Measurements from ENCODE around the gene TNFRSF19. TPM values are rescaled to one million over a fixed set of nuclear protein-coding genes. Genes with fewer than 3 reads are reported as not detected.

TNFRSF19 gene
- total and polyA plus RNA-seq, 2 of the 13 experiments (the other 11 are each of a cell fraction or from before 2014, with no cell fraction given), result 75.3 to 77.7 TPM

DNA sequence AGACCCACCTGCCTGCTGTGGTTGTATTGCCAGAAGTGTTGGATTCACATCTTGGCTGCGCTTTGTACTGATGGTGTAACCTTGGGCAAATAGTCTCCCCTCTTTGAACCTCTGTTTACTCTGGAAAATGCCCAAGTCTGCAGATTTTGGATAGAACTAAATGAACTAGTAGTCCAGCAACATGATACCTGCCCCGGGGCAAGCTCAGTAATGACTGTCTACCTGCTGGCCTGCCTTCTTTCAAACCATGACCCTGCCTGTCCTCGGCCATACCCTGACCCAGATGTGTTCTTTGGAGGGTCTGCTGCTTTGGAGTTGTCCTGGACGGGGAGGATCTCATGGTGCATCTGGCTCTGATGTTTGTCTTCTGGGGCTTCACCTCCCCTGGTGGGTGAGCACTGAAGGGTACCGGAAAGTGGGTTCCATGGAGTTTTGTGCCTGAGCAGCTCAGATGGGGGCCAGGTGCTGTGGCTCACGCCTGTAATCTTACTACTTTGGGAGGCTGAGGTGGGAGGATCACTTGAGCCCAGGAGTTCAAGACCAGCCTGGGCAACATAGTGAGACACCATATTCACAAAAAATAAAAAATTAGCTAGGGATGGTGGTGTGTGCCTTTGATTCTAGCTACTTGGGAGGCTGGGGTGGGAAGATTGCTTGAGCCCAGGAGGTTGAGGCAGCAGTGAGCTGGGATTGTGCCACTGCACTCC is 59.5 kb downstream of the TNFRSF19 start (continued):
- no peak for TF ChIP-seq ZNF382 (CRISPR knock-in tag; IDR thresholded peaks at IDR 0.05; ENCODE audit: borderline replicate concordance)
- TF ChIP-seq ZNF878 (CRISPR knock-in tag; IDR thresholded peaks at IDR 0.05), result no peak
- TF ChIP-seq, protein P1, sequence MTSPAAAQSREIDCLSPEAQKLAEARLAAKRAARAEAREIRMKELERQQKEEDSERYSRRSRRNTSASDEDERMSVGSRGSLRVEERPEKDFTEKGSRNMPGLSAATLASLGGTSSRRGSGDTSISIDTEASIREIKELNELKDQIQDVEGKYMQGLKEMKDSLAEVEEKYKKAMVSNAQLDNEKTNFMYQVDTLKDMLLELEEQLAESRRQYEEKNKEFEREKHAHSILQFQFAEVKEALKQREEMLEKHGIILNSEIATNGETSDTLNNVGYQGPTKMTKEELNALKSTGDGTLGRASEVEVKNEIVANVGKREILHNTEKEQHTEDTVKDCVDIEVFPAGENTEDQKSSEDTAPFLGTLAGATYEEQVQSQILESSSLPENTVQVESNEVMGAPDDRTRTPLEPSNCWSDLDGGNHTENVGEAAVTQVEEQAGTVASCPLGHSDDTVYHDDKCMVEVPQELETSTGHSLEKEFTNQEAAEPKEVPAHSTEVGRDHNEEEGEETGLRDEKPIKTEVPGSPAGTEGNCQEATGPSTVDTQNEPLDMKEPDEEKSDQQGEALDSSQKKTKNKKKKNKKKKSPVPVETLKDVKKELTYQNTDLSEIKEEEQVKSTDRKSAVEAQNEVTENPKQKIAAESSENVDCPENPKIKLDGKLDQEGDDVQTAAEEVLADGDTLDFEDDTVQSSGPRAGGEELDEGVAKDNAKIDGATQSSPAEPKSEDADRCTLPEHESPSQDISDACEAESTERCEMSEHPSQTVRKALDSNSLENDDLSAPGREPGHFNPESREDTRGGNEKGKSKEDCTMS (CRISPR knock-in tag; conservative IDR thresholded peaks at IDR 0.05), result no peak
- no peak for TF ChIP-seq TOPORS (CRISPR knock-in tag; IDR thresholded peaks at IDR 0.05)
- TF ChIP-seq ZNF232 (CRISPR knock-in tag; IDR thresholded peaks at IDR 0.05; ENCODE audit: borderline replicate concordance), result no peak; the same call in 1 of the 2 replicates
- TF ChIP-seq ZNF562 (CRISPR knock-in tag; IDR thresholded peaks at IDR 0.05; ENCODE audit: borderline replicate concordance), result no peak
- no peak for TF ChIP-seq EZH2 (conservative IDR thresholded peaks at IDR 0.05; ENCODE audit: low read depth, low read length)
- TF ChIP-seq AGO2 (optimal IDR thresholded peaks at IDR 0.05; ENCODE audit: low read depth, low read length), result no peak
- TF ChIP-seq ZNF724P (CRISPR knock-in tag; IDR thresholded peaks at IDR 0.05; ENCODE audit: borderline replicate concordance), result no peak
- TF ChIP-seq, protein P2, sequence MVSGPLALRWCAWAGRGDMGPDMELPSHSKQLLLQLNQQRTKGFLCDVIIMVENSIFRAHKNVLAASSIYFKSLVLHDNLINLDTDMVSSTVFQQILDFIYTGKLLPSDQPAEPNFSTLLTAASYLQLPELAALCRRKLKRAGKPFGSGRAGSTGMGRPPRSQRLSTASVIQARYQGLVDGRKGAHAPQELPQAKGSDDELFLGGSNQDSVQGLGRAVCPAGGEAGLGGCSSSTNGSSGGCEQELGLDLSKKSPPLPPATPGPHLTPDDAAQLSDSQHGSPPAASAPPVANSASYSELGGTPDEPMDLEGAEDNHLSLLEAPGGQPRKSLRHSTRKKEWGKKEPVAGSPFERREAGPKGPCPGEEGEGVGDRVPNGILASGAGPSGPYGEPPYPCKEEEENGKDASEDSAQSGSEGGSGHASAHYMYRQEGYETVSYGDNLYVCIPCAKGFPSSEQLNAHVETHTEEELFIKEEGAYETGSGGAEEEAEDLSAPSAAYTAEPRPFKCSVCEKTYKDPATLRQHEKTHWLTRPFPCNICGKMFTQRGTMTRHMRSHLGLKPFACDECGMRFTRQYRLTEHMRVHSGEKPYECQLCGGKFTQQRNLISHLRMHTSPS (CRISPR knock-in tag; IDR thresholded peaks at IDR 0.05; ENCODE audit: low read depth), result no peak
- TF ChIP-seq ZBTB7A (CRISPR knock-in tag; IDR thresholded peaks at IDR 0.05), result no peak; the same call in 1 of the 2 replicates
- peak; percentile 94 for TF ChIP-seq SIX4 (CRISPR knock-in tag; IDR thresholded peaks at IDR 0.05)
- TF ChIP-seq NRL (CRISPR knock-in tag; IDR thresholded peaks at IDR 0.05; ENCODE audit: borderline replicate concordance), result no peak
- no peak for TF ChIP-seq AKAP8 (CRISPR knock-in tag; IDR thresholded peaks at IDR 0.05)
- TF ChIP-seq TRIM24 (CRISPR knock-in tag; IDR thresholded peaks at IDR 0.05), result 0 out of 2 replicates have a peak, but pooled peaks have one; percentile 17
- TF ChIP-seq THYN1 (CRISPR knock-in tag; IDR thresholded peaks at IDR 0.05; ENCODE audit: borderline replicate concordance, low read depth), result no peak
- no peak for TF ChIP-seq TERF1 (CRISPR knock-in tag; IDR thresholded peaks at IDR 0.05)
- TF ChIP-seq NAIF1 (CRISPR knock-in tag; IDR thresholded peaks at IDR 0.05; ENCODE audit: borderline replicate concordance), result no peak
- TF ChIP-seq, protein P3, sequence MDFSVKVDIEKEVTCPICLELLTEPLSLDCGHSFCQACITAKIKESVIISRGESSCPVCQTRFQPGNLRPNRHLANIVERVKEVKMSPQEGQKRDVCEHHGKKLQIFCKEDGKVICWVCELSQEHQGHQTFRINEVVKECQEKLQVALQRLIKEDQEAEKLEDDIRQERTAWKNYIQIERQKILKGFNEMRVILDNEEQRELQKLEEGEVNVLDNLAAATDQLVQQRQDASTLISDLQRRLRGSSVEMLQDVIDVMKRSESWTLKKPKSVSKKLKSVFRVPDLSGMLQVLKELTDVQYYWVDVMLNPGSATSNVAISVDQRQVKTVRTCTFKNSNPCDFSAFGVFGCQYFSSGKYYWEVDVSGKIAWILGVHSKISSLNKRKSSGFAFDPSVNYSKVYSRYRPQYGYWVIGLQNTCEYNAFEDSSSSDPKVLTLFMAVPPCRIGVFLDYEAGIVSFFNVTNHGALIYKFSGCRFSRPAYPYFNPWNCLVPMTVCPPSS (IDR thresholded peaks at IDR 0.05), result no peak
- peak; percentile 76 for TF ChIP-seq TARDBP (CRISPR knock-in tag; IDR thresholded peaks at IDR 0.05)
- peak; percentile 56; the same call in 1 of the 2 replicates for TF ChIP-seq ARNTL (CRISPR knock-in tag; IDR thresholded peaks at IDR 0.05)
- peak; percentile 97 for TF ChIP-seq ZEB1 (IDR thresholded peaks at IDR 0.05; ENCODE audit: insufficient replicate concordance, low read depth)
- TF ChIP-seq TBX3 (IDR thresholded peaks at IDR 0.05; ENCODE audit: borderline replicate concordance), result no peak
- no peak for TF ChIP-seq JARID2 (CRISPR knock-in tag; IDR thresholded peaks at IDR 0.05; ENCODE audit: insufficient replicate concordance)
